ENCODE results near the gene TBC1D22A. TPM values are rescaled to one million over a fixed set of nuclear protein-coding genes. Genes with fewer than 3 reads are reported as not detected.

TBC1D22A gene
- total and polyA plus RNA-seq, 4 donors, result 4.1 to 12.4 (median 8.4) TPM

- 91% methylated on average over 20 of the region's 21 CpGs for WGBS
- no peak for TF ChIP-seq SP1 (IDR thresholded peaks at IDR 0.05)
- no peak for TF ChIP-seq REST (IDR thresholded peaks at IDR 0.05)
- TF ChIP-seq YY1 (IDR thresholded peaks at IDR 0.05), result no peak
- no peak for TF ChIP-seq FOXA1 (IDR thresholded peaks at IDR 0.05)
- no peak for TF ChIP-seq RXRA (IDR thresholded peaks at IDR 0.05)
- TF ChIP-seq ZBTB33 (IDR thresholded peaks at IDR 0.05), result no peak
- no peak for TF ChIP-seq NR2F2 (IDR thresholded peaks at IDR 0.05)
- no peaks in the 10 kb centered on the region for H3K4me1 ChIP-seq (ENCODE audit: control insufficient read depth in 4 of 4, insufficient read depth in 4 of 4, low read length in 3 of 4)
Measured at GRCh38 chr22:47144791-47145425, 382.5 kb downstream of the TBC1D22A start.

GRCh38 chr22:47145883-47146282 is 383.4 kb downstream of the TBC1D22A start:
- 97% methylated on average over 20 of the region's 20 CpGs for WGBS
- Histone ChIP-seq H3K27ac (ENCODE audit: low read depth in 1 of 2, low read length in 2 of 2) (no peak overlapping the region), H3K9ac (ENCODE audit: low read depth in 1 of 2, low read length in 2 of 2) (no peak overlapping the region), H3K4me1 (ENCODE audit: control insufficient read depth in 4 of 4, insufficient read depth in 4 of 4, low read length in 3 of 4) (no peaks in the 10 kb centered on the region), H3K36me3 (ENCODE audit: control insufficient read depth in 4 of 4, insufficient read depth in 3 of 4, low read depth in 1 of 4, low read length in 3 of 4) (no peaks in the 10 kb centered on the region), H3K27me3 (ENCODE audit: control insufficient read depth in 4 of 4, insufficient read depth in 4 of 4, low read length in 3 of 4) (no peaks in the 10 kb centered on the region), H3K9me3 (ENCODE audit: control insufficient read depth in 4 of 4, low read length in 3 of 4) (no peaks in the 10 kb centered on the region), H3K4me3 (ENCODE audit: low read depth in 1 of 3, low read length in 3 of 3) (no peak overlapping the region)
- TF ChIP-seq CTCF (IDR thresholded peaks at IDR 0.05; ENCODE audit: low read depth, low read length, missing input control), result no peak
- TF ChIP-seq SP1 (IDR thresholded peaks at IDR 0.05), result no peak
- no peak for TF ChIP-seq RXRA (IDR thresholded peaks at IDR 0.05)
- no peak for TF ChIP-seq RAD21 (IDR thresholded peaks at IDR 0.05)
- TF ChIP-seq ZBTB33 (IDR thresholded peaks at IDR 0.05), result no peak
- TF ChIP-seq TAF1 (conservative IDR thresholded peaks at IDR 0.05), result no peak
- TF ChIP-seq NR2F2 (IDR thresholded peaks at IDR 0.05), result no peak
- no peak for TF ChIP-seq GABPA (IDR thresholded peaks at IDR 0.05 in 1 of 2, conservative IDR thresholded peaks at IDR 0.05 in 1 of 2)
- no peak for TF ChIP-seq MAX (IDR thresholded peaks at IDR 0.05)
- no peak for TF ChIP-seq FOXA1 (IDR thresholded peaks at IDR 0.05)
- no peak for TF ChIP-seq REST (IDR thresholded peaks at IDR 0.05)
- no peak for TF ChIP-seq EGR1 (IDR thresholded peaks at IDR 0.05; ENCODE audit: low read depth in 2 of 2)
- TF ChIP-seq HNF4A (conservative IDR thresholded peaks at IDR 0.05), result no peak
- TF ChIP-seq YY1 (IDR thresholded peaks at IDR 0.05), result no peak
- no peak for TF ChIP-seq HNF4G (IDR thresholded peaks at IDR 0.05)
- TF ChIP-seq JUND (IDR thresholded peaks at IDR 0.05), result no peak
- TF ChIP-seq FOXA2 (IDR thresholded peaks at IDR 0.05), result no peak
- TF ChIP-seq, protein P1, sequence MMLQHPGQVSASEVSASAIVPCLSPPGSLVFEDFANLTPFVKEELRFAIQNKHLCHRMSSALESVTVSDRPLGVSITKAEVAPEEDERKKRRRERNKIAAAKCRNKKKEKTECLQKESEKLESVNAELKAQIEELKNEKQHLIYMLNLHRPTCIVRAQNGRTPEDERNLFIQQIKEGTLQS (IDR thresholded peaks at IDR 0.05), result no peak
- no peak for DNase-seq (ENCODE audit: low spot score)

More at GRCh38 chr22:47144791-47145425, 382.5 kb downstream of the TBC1D22A start:
- Histone ChIP-seq H3K27ac (ENCODE audit: low read depth in 1 of 2, low read length in 2 of 2) (no peak overlapping the region), H3K27me3 (ENCODE audit: control insufficient read depth in 4 of 4, insufficient read depth in 4 of 4, low read length in 3 of 4) (no peaks in the 10 kb centered on the region), H3K36me3 (ENCODE audit: control insufficient read depth in 4 of 4, insufficient read depth in 3 of 4, low read depth in 1 of 4, low read length in 3 of 4) (no peaks in the 10 kb centered on the region), H3K9me3 (ENCODE audit: control insufficient read depth in 4 of 4, low read length in 3 of 4) (no peaks in the 10 kb centered on the region), H3K4me3 (ENCODE audit: low read depth in 1 of 3, low read length in 3 of 3) (no peak overlapping the region), H3K9ac (ENCODE audit: low read depth in 1 of 2, low read length in 2 of 2) (no peak overlapping the region)
- no peak for DNase-seq (ENCODE audit: low spot score)
